Fibroblast of peridontal ligament (primary cell): Measurements from ENCODE around the gene IQUB.
A peak's percentile ranks its signal among the peaks of the same experiment; 100 is the strongest.
"Not testable (repeated sequence)": the region's sequence is repeated elsewhere in the genome, so short reads cannot be mapped to it uniquely, and the experiment has no call there.

Experiments
- DNase-seq: peaks from one replicate; pipeline ENCODE4 v3.0.0-alpha.2; 2010; ENCODE audit errors: extremely low read depth

Gene IQUB

DNA sequence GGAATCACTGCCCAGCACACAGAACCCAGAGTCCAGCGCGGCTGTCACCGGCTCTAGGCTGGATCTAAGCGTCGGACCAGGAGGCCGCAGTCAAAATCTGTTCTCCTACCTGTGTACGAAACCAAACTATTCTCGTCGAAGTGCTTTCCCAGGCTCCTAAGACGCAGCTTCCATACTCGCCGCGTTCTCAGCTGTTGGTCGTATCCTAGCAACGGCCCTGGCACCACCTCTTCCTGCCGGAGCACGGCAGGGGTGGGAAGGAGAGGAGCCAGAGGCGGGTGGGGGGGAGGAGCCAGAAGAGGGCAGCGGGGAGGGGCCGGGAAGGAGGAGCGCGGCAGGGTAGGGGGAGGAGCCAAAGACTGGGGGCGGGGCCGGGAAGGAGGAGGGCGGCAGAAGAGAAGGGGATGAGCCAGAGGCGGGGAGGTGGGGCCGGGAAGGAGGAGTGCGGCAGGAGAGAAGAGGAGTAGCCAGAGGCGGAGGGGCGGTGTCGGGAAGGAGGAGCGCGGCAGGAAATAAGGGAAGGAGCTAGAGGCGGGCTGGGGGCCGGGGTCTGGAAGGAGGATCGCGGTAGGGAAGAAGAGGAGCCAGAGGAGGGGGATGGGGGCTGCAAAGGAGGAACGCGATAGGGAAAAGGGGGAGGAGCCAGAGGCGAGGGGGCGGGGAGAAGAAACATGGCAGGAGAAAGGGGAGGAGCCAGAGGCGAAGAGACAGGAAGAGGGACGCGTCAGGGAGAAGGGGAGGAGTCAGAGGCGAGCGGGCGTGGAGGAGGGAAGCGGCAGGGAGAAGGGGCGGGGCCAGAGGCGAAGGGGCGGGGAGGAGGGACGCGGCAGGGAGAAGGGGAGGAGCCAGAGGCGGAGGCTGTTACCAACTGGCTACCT, at the start of gene IQUB:
Gene IQUB, minus strand, starts transcription at position 213 of the 878 bp plus-strand sequence. CDS start 22,255 bp downstream, outside the sequence.
- DNase-seq, result peak; percentile 95

DNA sequence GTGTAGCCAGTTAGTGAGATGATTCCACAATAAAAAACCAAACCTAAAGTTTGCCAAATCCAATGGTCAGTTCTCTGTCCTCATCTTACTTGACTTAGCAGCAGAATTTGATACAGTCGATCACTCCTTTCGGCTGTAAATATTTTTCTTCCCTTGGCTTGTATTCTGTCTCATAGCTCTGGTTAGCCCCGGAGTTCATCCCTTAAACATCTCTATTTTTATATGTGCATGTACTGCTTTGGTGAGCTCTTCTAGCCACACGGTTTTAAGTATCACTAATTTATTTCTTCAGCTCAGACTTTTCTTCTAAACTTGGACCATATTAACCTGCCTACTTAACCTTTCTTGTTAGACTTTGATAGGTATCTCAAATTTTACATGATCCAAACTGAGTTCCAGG, 49.4 kb upstream of the IQUB start:
- DNase-seq, result no peak

DNA sequence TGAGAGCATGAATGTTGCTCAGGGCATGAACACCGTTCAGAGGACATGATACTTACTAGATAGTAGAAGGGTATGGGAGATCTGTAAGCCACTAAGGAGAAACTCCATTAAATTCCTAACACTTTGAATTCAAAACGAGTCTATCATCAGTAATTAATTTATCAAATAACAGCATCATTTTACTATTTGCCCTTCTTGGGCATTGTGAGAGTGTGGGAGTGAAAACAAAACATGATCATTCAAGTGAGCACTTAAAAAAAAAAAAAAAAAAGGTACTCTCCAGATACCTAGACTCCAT, 46.7 kb upstream of the IQUB start:
- no peak for DNase-seq

DNA sequence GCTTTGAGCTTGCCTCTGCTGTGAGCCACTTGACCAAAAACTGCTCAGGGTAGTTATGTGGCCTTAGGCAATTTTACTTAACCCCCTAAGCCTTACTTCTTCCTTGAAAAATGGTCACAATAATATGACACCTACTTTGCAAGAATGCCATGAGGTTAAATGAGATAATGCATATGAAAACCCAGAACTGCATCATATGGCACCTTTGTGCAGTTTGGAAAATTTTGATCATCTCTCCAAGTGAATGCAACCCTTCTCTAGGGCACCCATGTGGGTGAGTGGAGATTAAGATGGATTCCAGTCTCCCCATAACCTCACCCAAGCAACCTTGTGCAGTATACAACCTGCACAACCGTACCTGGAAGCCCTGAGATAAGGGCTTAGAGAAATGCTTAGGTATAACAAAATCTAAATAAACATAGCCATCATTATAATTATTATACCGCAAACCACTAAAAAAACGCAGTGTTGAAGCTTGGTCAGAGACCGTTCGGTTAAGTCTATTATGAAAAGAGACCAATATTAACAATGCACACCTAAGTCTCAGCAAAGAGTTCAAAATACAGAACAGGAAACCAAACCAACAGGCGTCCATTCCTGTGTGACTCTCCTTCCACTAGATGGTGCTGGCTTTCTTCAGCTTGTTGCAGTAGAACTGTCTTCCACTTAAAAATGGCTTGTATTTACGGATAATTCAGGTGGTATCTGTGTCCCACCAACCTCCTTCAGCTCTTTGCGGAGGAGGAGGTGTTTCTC, 46.2 kb upstream of the IQUB start:
- DNase-seq, result peak; percentile 55

DNA sequence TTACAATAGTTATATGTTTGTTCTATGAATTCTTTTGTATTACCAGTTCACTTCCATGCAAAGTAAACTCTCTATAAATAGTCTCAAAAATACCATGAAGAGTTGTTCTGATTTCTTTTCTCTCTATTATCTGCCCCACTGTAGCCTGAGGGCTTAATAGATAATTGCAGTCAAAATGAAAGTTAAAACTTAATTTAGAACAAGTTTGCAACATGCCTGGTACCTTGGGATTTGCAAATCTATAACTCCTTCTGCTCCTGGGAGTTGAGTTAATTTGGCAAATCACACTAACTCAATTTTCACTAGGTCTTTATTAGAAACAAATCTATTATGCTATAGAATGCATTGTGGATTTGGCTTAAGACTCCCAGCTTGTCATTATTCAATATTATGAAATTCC, 45.0 kb upstream of the IQUB start:
- DNase-seq, result no peak

DNA sequence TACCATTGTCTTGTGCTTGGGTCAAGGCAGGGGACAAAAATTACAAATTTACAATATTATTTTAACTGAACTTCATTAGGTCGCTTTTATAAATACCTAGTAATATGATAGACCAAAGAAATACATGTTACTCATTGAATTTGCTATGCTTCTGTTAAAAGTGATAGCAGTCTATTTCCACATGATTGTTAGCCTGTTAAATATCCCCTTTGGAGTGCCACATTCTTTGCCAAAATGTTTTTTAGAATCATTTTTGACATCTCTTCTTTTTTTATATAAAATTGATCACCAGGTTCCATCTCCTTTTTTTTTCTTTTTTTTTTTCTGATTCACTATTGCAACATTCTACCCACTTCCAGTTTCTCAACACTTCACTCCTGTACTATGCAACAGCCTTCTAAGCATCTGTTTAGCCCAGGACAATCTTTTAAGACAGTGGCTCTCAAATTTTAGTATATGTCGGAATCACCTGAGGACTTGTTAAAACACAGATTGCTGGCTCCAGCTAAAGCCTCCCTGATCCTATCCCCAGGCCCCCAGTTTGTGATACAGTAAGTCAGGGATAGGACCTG, 39.6 kb upstream of the IQUB start:
- DNase-seq, result no peak

DNA sequence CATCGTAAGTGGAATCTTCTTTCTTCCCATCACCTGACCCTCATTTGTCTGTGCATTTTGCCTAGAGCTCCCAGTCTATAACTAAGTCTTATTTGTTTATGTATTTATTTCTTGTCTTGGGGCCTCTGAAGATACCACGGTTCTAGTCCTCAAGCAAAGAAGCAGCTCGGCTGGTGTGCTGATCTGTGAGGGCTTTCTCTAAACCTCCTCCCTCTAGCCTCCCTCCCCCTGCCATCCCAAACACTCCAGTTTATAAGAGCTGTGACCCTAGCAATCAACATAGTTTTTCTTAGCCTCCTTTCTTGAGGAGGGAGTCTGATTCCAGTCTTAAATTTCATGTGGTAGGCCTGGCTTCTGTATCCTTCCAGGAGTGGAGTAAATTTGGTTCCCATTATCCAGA, 38.9 kb upstream of the IQUB start:
- DNase-seq, result no peak

DNA sequence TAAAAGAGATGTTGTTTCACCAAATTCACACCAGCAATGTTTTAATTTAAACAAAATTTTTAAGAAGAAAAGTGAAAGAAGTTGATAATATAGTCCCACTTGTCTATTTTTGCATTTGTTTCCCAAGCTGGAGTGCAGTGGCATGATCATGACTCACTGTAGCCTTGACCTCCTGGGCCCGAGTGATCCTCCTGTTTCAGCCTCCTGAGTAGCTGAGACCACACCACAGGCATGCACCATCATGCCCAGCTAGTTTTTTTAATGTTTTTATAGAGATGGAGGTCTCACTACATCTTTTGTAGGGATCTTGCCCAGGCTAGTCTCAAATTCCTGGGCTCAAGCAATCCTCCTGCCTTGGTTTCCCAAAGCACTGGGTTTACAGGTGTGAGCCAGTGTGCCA, 37.3 kb upstream of the IQUB start:
- DNase-seq, result no peak

DNA sequence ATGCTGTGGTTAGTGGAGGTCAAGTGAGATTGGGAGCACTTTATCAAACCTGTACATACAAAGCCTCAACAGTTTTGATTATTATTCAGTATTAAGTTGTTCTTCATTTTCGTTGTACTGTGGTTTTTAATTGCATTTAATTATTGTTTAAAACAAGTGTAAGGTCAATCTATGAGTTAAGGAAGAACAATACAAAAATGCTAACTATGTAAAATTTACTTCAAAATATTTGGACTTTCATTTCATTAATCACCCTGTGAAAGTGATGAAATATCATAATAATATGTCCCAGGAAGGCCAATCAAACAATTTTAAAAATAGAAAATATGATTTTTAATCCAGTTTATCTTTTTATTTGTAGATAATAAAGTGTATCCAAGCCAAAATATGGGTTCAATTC, 36.8 kb upstream of the IQUB start:
- DNase-seq, result no peak

DNA sequence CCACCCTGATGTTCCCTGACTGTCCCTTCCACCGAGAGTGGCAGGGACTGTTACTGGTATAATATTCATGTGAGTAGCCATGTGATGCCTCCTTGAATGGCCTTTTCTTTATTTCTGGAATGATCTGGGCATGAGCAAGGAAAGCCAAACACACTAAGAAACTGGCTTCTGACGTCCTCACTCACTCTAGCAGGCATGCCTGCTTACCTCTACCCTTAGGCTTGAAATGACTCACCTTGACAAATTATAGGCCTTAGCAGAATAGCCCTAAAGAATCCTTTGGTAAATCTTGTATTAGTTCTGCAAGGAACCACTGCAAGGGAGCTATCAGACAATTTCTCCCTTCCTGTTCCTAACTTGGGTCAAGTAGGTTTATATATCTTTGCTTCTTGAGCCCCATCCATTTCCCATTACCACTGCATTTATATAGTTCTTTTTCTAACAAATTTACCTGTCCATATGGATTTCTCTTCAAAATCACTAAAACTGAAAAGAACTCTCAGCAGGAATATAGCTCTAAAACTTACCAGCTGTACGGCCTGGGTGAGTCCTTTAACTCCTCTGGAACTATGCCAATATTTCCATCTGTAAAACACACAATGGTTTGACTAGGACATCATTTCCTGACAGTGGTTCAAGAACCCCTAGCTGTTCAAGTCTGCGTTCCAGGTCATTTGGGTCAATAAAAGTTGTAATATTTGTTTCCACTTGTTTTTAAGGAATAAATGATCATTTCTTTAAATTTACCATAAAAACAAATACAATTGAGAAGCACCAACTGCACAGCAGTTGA, 36.2 kb upstream of the IQUB start:
- DNase-seq, result no peak

DNA sequence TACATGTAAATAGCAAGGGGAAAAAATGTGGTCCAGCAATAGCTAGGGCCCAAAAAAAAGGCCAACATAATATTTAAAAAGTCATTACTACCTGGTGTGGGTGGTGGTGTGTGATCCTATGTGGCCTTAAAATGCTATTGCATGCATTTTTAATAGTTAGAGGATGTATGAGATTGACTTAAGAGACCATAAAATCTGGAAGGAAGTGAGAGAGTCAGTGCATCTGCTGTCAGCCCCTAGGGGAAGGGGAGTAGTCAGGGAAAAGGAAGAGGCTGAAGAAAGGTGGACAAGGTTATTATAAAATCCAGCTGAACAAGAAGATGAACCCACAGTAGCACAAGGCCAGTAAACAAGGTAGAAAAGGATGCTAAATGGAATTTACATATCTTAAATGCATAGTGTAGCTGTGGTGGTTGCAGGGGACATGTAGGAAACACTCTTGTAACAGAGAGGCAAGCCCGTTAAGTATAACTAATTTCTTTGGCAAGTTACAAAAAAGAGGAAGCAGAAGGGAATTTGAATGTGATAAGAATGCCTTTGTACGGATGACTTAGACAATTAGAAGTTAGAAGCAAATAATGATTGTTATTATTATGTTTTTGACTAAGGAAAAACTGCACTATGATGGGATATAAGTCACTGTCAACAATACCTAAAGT, 35.1 kb upstream of the IQUB start:
- DNase-seq, result no peak

DNA sequence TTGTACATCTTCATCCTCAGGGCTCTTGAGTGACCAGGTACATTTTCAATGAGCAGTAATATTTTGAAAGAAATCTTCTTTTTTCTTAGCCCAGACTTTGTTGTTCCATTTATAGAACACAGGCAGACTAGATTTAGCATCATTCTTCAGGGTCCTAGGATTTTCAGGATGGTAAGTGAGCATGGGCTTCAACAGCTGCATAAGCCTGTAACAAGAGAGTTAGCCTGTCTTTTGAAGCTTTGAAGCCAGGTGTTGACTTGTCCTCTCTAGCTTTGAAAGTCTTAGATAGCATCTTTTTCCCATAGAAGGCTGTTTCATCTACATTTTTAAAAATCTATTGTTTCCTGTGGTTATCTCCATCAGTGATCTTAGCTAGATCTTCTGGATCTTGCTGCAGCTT, 27.7 kb upstream of the IQUB start:
- DNase-seq, result no peak

DNA sequence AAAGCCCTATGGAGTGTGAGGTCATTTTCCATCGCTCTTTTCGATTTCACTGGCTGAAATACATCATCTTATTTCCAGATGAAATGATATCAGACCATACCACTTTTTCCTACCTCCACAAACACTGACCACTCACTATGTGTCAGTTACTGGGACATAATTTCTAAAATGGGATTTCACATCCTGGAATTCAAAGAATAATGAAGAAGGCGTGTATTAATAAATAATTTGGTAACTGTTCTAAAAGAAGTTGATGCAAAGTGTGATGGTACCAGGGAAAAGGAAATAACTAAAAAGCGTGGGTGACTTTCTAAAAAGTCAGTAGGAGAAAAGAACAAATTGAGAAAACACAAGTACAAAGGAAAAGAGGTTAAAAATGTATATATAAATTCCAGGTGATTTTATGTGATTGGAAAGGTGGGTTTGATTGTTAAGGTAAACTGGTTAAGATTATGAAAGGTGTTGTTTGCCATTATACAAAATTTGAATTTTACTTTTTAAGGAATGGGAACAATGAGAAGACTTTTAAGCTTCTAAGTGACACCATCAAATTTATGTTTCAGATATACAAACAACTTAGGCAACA, 24.0 kb upstream of the IQUB start:
- DNase-seq, result no peak

DNA sequence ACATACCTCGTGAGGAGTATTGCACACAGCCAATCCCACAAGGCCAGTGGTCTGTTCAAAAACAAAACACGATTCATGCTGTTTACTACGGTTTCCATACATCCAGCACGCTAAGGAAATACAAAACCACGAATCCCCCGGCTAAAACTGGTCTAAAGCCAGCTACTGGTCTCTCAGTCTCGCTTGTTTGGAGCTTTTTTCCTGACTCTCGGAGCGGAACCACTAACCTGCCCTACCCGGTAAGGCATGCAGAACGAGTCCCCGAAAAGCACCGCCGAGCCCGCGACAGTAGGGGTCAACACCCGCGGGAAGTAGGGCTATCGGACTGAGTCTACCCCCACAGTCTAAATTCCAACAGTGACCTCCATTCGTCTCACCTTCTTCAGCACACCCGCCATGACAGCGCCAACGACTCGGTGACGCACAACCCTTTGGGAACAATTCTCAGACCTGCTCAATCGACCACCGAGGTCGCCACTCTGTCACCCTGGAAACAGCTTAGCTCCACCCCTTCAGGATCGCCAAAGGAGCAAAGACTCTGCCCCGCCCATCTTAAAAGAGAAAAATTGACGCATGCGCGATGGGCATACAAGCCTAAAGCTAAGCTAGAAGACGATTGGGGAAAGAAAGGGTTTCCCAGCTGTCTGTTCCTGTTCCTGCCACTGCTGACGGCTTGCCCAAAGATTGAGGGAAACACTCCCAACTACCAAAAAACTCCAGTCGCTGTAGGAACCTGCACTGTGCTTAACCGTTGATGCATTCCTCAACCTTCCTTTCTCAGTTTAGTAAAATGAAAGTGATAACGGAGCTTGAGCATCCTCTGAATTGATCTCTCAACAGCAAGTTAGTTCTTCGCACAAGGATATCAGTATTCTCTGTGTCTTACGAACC, 23.2 kb upstream of the IQUB start, which contains the start of gene NDUFA5:
Gene NDUFA5, minus strand, starts transcription at position 421 of the 891 bp plus-strand sequence. Its CDS starts 23 bp downstream, at position 398.
- DNase-seq, result peak; percentile 100

DNA sequence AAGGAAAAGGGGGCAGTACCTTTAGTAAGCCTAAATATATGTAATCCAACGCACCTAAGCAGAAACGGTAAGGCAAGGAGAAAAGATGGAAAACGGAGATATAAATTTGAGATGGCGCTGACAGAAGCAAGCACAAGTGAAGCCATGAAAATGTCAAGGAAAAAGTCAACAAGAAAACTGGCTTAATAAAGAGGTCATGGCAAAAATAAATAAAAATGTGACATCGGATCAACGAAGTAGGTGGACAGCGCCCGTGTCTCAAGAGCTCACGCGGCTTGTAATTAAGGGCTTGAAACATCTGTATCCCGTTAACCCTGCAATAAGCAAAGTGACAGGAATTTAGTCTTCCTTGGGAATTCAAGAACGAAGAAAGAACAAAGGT, 22.6 kb upstream of the IQUB start:
- DNase-seq, result peak; percentile 37

DNA sequence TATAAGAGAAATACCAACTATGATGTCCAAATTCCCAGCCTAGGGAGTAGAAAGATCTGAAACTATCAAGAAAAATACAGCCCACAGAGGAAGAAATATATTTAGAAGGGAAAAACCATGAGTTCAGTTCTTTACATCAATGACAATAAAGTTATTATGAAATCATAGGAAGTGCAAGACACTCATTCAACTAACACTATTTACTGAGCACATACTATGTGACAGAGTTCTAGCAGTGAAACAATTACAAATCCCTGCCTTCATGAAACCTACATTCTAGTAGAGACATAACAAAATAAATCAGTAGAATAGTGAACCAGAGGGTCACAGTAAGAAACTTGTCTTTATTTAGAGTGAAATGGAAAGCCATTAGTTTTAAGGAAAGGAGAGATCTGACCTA, 21.1 kb upstream of the IQUB start:
- no peak for DNase-seq

DNA sequence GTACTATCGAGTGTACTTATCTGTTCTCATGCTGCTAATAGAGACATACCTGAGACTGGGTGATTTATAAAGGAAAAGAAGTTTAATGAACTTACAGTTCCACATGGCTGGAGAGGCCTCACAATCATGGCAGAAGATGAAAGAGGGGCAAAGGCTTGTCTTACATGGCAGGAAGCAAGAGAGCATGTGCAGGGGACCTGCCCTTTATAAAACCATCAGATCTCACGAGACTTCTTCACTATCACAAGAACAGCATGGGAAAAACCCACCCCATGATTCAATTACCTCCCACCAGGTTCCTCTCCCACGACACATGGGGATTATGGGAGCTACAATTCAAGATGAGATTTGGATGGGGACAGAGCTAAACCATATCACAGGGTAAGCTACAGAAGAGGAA, 18.8 kb upstream of the IQUB start:
- DNase-seq, result no peak

DNA sequence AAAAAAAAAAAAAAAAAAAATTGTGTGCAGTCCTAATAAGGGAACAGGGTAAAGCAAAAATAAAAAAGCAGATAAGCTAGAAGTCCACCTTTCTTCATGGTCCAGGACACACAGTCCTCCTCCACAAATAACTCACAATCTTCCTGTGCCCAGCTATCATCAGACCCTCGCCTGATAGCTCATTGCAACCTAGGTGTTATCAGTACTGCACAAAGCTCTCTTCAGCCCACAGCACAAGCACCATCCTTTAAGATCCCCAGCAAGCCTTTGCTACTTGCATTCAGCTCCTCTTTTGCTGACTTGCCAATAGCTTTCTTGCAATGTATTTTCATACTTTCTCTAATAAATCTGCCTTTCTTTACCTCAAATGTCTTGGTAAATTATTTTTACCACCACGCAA, 18.2 kb upstream of the IQUB start:
- DNase-seq, result no peak

DNA sequence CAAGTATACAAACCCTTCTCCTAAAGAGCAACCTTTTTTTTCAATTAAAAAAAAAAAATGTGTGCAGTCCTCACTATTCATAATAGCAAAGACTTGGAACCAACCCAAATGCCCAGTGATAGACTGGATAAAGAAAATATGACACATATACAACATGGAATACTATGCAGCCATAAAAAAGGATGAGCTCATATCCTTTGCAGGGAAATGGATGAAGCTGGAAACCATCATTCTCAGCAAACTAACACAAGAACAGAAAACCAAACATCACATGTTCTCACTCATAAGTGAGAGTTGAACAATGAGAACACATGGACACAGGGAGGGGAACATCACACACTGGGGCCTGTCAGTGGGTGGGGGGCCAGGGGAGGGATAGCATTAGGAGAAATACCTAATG, 17.7 kb upstream of the IQUB start:
- DNase-seq, result not testable (repeated sequence)

DNA sequence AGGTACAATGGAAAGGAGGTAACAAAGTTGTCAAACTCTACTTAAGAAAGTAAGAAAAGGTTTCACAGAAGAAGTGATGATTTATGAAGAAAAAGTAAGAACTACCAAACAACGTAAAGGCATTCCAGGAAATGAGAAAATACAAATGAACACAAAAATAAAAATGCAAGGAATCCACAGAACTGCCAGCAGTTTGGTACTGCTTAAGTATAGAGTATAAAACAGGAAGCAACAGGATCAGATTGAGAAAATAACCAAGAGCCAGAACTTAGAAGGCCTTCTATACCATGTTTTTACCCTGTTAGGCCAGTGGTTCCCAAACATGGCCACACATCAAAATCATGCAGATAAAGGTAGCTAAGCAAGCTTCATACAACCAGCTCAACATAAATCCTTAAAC, 14.0 kb upstream of the IQUB start:
- DNase-seq, result no peak
